ENCODE measurements around the gene UNC5A.

The UNC5A gene

DNA sequence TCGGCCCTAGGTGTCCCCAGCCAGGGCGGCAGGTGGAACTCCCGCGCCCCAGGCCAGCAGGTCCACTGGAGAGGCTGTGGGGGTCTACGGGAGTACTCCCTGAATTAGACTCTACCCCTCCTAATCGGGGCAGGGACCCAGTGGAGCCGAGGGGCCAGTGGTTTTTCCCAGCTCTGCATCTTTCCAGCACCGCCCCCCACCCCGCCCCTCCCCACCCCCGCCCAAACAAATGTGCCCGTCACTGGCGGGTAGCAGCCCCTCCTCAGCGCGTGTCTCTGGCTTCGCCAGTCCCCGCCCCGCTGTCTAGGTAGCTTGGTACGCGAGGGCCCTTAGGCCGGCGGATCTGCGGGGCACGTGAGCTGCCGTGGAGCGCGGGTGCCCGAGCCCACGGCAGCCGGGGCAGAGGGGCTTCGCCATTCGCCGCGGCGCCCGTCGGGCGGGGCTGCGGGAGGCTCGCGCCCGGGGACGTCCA lies 7.0 kb downstream of the UNC5A start:
- Histone ChIP-seq H3K27me3 (peaks cover 100% of the 10 kb centered on the region), H3K4me3 (ENCODE audit: low read depth in 1 of 2, low read length in 1 of 2) (no peak overlapping the region), H3K9me3 (no peaks in the 10 kb centered on the region)

DNA sequence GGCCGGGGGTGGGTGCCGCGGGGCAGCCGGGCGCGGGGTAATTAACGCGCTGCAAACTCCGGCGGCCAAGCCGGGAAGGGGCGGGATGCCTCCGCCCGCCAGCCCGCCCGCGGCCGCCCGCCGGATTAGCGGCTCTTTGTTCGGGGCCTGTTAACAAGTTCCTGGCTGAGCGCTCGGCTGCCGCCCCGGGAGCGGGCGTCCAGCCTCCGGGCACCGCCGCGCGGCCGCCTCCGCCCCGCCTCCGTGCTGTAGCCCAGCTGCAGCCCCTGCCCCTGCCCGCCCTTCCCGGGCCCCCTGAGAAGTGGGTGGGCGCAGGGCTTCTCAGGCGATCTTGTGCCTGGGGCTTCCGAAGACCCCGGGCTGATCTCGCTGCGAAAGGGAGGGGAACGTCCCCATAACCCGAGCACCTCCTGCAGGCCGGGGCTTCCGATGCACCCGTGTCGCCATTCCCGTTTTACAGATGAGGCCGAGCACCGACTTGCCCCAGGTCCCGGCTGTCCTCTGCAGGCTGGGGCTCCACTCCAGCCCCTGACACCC lies 7.5 kb downstream of the UNC5A start:
- H3K27me3 ChIP-seq, result peaks cover 100% of the 10 kb centered on the region
- TF ChIP-seq, protein P1, sequence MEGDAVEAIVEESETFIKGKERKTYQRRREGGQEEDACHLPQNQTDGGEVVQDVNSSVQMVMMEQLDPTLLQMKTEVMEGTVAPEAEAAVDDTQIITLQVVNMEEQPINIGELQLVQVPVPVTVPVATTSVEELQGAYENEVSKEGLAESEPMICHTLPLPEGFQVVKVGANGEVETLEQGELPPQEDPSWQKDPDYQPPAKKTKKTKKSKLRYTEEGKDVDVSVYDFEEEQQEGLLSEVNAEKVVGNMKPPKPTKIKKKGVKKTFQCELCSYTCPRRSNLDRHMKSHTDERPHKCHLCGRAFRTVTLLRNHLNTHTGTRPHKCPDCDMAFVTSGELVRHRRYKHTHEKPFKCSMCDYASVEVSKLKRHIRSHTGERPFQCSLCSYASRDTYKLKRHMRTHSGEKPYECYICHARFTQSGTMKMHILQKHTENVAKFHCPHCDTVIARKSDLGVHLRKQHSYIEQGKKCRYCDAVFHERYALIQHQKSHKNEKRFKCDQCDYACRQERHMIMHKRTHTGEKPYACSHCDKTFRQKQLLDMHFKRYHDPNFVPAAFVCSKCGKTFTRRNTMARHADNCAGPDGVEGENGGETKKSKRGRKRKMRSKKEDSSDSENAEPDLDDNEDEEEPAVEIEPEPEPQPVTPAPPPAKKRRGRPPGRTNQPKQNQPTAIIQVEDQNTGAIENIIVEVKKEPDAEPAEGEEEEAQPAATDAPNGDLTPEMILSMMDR (IDR thresholded peaks at IDR 0.05), result no peak
- peaks cover 0 to 8% of the 10 kb centered on the region in 2 experiments for H3K4me1 ChIP-seq (ENCODE audit: control insufficient read depth in 1 of 2, insufficient read depth in 1 of 2, low read depth in 1 of 2, low read length in 1 of 2)
- no peaks in the 10 kb centered on the region for H3K9me3 ChIP-seq
- H3K27ac ChIP-seq, result no peak overlapping the region
- no peak overlapping the region for H3K4me3 ChIP-seq (ENCODE audit: low read depth in 1 of 2, low read length in 1 of 2)
- H3K36me3 ChIP-seq, result no peaks in the 10 kb centered on the region

More for the DNA sequence above, 7.0 kb downstream of the UNC5A start:
- H3K27ac ChIP-seq, result no peak overlapping the region
- no peaks in the 10 kb centered on the region for H3K36me3 ChIP-seq
- TF ChIP-seq, protein P1 (IDR thresholded peaks at IDR 0.05), result no peak
- peaks cover 0 to 8% of the 10 kb centered on the region in 2 experiments for H3K4me1 ChIP-seq (ENCODE audit: control insufficient read depth in 1 of 2, insufficient read depth in 1 of 2, low read depth in 1 of 2, low read length in 1 of 2)

GRCh38 chr5:176818391-176819098 lies 8.2 kb downstream of the UNC5A start:
- no peak overlapping the region for H3K27ac ChIP-seq
- peaks cover 100% of the 10 kb centered on the region for H3K27me3 ChIP-seq
- no peaks in the 10 kb centered on the region for H3K9me3 ChIP-seq
- TF ChIP-seq, protein P1 (IDR thresholded peaks at IDR 0.05), result no peak
- peaks cover 0 to 8% of the 10 kb centered on the region in 2 experiments for H3K4me1 ChIP-seq (ENCODE audit: control insufficient read depth in 1 of 2, insufficient read depth in 1 of 2, low read depth in 1 of 2, low read length in 1 of 2)
- no peaks in the 10 kb centered on the region for H3K36me3 ChIP-seq
- no peak overlapping the region for H3K4me3 ChIP-seq (ENCODE audit: low read depth in 1 of 2, low read length in 1 of 2)

DNA sequence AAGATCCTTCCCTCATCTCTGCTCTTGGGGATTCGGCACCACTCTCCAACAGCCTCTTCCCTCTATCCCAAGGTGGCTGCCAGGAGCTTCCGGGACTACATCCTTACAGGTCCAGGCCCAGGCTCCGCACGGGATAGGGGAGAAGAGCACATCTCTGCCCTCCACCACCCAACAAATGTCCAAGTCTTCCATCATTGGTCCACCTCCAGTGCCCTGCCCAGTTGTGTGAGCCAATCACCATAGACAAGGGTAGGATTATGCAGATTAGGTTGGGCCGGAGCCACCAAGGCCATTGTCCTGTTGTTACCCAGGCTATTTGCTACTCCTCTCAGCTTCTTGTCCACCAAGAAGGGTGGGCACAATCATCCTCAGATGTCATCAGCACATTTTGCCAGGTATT lies 9.1 kb downstream of the UNC5A start:
- no peaks in the 10 kb centered on the region for H3K36me3 ChIP-seq
- peaks cover 0 to 8% of the 10 kb centered on the region in 2 experiments for H3K4me1 ChIP-seq (ENCODE audit: control insufficient read depth in 1 of 2, insufficient read depth in 1 of 2, low read depth in 1 of 2, low read length in 1 of 2)
- peaks cover 99% of the 10 kb centered on the region for H3K27me3 ChIP-seq
- no peak overlapping the region for H3K4me3 ChIP-seq (ENCODE audit: low read depth in 1 of 2, low read length in 1 of 2)
- H3K27ac ChIP-seq, result no peak overlapping the region
- H3K9me3 ChIP-seq, result no peaks in the 10 kb centered on the region
- TF ChIP-seq, protein P1 (IDR thresholded peaks at IDR 0.05), result no peak

GRCh38 chr5:176820937-176821336 lies 10.6 kb downstream of the UNC5A start:
- Histone ChIP-seq H3K27me3 (peaks cover 91% of the 10 kb centered on the region), H3K27ac (no peak overlapping the region), H3K4me3 (ENCODE audit: low read depth in 1 of 2, low read length in 1 of 2) (no peak overlapping the region), H3K4me1 (ENCODE audit: control insufficient read depth in 1 of 2, insufficient read depth in 1 of 2, low read depth in 1 of 2, low read length in 1 of 2) (peaks cover 0 to 8% of the 10 kb centered on the region in 2 experiments), H3K9me3 (no peaks in the 10 kb centered on the region), H3K36me3 (no peaks in the 10 kb centered on the region)
- TF ChIP-seq, protein P1 (IDR thresholded peaks at IDR 0.05), result no peak

All from neutrophil (primary cell).